ENCODE data around the gene FSTL4. TPM values are rescaled to one million over a fixed set of nuclear protein-coding genes. Genes with fewer than 3 reads are reported as not detected.

Gene FSTL4
- polyA plus RNA-seq, 4 donors, result 0.78 to 1.2 (median 0.99) TPM

- no peak for DNase-seq (ENCODE audit: low read depth in 4 of 4, low spot score in 2 of 4)
Observed at GRCh38 chr5:133439859-133440258, 172.5 kb downstream of the FSTL4 start.

DNA sequence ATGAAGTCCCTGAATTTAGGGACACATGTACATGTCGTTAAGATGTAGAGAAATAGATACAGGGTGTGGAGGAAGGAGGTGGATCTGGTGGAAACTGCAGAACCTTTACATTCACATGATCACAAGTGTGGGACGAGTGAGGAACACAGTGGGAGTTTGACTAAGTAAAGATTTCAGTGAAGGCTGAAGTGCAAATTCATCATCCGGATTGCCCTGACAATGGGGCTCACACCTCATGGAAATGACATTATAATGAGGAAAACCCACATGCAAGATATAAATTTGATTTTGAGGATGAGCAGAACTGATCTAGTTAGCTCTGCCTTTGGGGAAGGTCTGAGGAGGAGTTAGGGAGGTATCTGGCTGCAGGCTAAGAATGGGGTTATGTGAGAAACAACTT is 173.9 kb downstream of the FSTL4 start:
- no peak for DNase-seq (ENCODE audit: low read depth in 4 of 4, low spot score in 2 of 4)

DNA sequence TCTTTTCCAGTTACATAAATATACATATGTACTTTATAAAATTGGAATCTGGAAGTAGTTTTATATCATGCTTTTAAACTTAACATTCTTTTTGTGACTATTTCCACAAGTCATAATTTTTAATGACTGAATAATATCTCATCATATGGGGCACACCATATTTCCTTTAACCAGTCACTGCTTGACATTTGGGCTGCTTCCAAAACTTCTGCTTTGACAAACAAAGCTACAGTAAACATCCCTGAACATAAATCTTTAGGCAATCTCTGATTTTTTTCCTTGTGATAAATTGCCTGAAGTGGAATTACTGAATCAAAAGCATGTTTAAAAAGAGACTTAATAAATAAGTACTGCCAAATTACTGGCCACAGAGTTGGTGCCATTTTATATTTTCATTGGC is 178.0 kb downstream of the FSTL4 start:
- no peak for DNase-seq (ENCODE audit: low read depth in 4 of 4, low spot score in 2 of 4)

DNA sequence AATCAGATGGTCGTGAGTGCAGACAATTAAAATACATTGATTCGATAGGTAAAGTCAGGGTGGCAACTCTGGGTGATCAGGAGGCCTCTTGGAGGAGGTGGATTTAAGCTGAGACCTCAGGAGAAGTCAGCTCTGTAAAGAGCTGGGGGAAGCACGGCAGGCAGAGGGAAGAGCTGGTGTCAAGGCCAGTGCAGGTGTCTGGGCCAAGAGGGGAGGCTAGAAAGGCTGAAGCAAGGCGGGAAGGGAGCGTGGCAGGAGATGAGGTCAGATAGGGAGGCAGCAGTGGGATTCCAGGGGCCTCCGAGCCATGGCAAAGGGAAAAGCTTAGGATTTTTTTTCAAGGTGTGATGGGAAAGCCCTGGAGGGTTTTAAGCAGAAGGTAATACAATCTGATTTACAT is 178.7 kb downstream of the FSTL4 start:
- DNase-seq (ENCODE audit: low read depth in 4 of 4, low spot score in 2 of 4), result no peak

DNA sequence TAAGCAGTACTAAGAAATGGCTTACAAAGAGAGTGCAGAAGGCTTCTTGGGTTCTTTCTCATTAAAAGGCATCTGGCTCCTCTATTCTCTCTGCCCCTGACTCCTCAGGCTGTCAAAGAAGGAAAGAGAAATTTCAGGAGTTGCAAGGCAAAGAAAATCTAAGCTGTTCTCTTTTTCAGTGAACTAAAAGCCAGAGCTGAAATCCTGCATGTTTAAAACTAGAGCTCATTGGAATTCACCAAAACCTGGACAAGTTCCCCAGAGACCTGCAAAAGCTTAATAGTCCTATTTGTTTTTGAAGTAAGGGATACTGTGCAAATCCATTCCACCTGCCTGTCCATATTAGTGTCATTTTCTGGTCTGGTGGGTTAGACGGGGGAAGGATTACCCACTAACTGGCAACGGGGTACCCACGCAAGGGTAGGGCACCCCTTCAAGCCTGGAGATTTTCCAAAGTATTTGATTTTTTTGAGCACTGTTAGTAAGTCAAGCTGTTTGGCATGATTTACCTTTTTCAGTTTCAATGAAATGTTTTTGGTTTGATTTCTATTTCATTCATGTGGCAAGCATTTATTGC is 179.3 kb downstream of the FSTL4 start:
- DNase-seq (ENCODE audit: low read depth in 4 of 4, low spot score in 2 of 4), result no peak

GRCh38 chr5:133431326-133431865 is 180.9 kb downstream of the FSTL4 start:
- no peak for DNase-seq (ENCODE audit: low read depth in 4 of 4, low spot score in 2 of 4)

DNA sequence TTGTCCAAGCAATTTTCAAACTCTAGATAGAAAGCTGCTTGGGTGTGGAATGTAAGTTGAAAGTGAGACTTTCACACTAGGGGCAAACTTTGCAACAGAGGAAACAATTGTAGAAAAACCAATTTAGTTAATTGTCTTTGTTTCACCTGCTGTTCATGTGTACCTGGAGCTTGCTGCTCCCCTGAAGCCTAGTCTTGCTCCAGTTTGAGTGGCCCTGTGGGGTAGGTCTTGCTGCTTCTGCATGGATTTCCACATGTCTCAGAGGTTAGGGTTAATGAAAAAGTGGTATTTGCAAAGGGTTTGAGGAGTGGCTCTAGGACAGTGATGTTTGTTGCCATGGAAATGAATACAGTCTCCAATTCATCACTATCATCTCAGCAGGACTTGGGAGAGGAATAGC is 182.2 kb downstream of the FSTL4 start:
- DNase-seq (ENCODE audit: low read depth in 4 of 4, low spot score in 2 of 4), result no peak

DNA sequence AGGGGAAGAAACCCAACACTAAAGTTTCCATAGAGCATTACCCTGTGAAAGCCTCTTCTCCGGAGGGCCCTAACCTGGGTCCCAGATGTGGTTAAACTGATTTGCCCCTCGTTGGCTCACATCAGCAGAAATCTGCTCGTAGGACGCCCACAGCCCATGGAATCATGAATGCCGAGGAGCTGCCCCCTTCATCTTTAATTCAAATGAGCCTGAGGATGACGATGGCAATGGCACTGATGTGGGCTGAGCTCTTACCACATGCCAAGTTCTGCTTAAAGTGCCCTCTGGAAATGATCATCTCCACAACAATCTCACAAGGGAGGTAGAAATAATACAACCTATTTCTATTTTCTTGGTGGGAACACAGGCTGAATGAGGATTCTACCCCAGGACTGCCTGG is 183.3 kb downstream of the FSTL4 start:
- DNase-seq (ENCODE audit: low read depth in 4 of 4, low spot score in 2 of 4), result no peak

DNA sequence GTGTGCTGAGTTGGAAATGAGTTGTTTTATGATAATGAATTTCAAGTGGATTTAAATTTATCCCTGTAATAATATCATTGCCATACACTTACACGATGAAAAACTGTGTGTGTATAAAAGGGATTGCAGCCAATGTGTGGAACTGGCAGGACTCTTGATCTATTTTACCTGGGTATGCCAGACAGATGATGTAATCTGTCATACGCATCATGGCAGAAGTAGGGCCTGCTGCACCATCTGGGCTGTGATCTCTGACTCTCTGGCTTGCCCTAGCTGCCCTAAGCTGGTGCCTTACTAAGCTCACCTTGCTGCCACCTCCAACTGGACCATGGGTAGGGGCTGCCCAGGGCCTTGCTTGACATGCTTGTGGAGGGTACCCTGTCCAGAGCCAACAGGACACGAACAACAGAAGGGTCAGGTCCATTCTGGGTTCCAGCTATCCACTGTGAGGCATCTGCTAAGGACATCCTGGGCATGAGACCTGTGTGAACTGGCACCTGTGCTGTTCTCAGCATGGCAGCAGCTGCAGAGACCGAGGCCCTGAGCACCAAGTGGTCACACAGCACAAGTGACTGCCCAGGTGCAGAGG is 184.2 kb downstream of the FSTL4 start:
- DNase-seq (ENCODE audit: low read depth in 4 of 4, low spot score in 2 of 4), result no peak

- DNase-seq (ENCODE audit: low read depth in 4 of 4, low spot score in 2 of 4), result no peak
Observed at GRCh38 chr5:133427121-133427777, 185.1 kb downstream of the FSTL4 start.

DNA sequence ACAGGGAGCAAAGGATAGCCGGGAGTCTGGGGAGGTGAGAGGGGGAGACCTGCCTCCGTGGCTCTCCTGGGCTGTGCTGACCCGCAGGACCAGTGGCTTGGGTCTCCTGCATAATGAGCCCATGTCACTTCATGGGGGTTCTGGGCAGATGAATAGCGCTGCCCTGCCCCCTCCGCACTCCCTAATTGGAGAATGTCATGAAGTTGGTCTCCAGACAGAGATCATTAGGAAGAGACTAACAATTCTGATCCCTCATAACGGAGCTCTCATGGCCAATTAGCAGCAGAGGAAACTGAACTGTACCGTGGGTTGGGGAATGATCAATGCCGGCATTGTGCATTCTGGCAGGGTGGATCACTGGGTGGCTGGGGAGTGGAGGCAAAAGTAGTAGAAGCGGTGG is 186.1 kb downstream of the FSTL4 start:
- DNase-seq (ENCODE audit: low read depth in 4 of 4, low spot score in 2 of 4), result no peak

DNA sequence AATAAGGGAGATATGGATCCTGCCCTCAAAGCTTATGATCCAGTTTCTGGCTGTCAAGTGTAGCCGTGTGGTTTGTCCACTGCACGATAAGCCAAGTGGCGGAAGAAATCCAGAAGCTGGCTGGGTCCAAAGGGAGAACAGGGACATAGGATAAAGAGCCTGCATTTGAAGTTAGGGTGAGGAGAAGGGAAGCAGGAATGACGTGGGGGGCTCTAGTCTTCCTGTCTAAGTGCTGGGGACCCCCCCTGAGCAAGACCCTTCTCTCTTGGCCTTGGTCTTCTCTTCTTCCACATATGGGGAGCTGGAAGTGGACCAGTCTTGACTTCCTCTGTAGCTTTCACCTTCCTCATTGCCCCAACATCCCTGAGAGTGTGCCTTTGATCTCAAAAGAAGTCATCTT is 186.6 kb downstream of the FSTL4 start:
- no peak for DNase-seq (ENCODE audit: low read depth in 4 of 4, low spot score in 2 of 4)

- DNase-seq (ENCODE audit: low read depth in 4 of 4, low spot score in 2 of 4), result no peak
Observed at GRCh38 chr5:133425222-133425621, 187.1 kb downstream of the FSTL4 start.

DNA sequence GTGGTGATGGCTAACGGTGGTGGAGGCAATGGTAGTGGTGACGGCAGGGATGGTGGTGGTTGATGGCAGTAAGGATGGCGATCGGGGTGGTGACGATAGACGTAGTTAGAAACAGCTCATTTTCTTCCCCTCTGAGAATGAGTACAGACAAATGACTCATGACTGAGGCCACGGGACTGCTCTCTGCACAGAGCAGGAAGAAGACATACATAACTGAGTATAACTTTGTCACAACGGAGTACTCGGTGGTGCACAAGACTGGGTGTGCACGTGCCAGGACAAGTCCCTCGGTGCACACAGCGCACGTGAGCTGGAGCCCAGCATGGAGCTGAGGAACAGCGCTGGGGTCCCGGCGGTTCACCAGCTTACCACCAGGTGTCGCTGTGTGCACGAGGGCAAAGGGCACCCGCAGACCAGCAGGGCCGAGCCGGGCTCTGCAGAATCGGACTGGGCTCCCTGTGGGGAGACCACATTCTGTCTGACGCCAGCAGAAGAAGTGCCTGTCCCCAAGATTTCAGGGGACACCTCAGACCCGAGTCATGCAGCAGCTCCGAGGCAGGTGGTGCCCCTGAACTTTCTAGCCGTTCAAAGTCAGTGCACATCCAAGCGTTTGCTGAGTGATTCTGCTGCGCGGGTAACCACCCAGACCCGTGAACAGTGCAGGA is 188.6 kb downstream of the FSTL4 start:
- DNase-seq (ENCODE audit: low read depth in 4 of 4, low spot score in 2 of 4), result peak in 2 of 4 donors; percentile 23 to 32

DNA sequence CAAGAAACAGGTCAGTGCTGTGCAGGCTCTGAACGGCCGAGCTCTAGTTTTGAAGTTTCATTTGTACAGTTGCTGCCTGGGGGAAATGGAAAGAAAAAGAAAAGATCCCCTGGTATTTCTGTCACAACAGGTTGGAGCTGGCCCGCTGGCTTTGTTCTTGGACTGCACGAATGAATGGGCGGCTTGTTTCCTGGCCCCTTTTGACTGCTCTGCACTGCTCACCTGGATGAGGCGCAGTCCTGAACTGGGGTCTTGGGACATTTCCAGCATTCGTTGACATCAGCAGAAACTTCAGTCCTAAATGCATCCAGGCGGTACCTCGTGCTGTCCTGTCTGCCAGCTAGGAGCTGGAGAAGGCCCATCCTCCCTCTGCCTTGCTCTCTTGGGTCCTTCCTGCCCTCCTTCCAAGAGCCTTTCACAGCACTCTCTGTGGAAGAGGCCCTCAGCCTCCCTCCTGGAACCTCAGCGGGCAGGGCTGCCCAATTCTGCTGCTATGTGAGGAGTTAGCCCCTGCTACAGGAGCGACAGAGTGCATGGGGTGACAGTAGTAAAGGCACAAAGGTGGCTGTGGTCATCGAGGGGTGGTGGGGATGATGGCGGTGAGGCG is 189.2 kb downstream of the FSTL4 start:
- DNase-seq (ENCODE audit: low read depth in 4 of 4, low spot score in 2 of 4), result no peak

- no peak for DNase-seq (ENCODE audit: low read depth in 4 of 4, low spot score in 2 of 4)
Observed at GRCh38 chr5:133421806-133422205, 190.5 kb downstream of the FSTL4 start.

DNA sequence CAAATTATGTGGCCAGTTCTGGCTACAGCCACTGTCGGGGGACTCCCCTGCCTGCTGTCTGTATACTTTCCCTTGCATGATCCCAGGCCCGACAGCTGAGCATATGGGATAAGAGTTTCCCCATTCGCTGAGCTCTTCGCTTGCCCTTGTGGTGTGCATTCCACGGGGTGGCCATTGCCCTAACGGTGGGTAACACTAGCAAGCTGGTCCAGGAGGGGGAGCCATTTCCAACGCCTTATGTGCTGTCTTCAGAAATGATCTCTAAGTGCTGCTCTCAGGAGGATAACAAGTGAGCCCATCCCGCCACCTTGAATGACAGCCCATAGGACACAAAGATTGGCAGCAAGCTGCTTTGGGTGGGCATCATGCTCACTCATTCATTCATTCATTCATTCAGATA is 190.9 kb downstream of the FSTL4 start:
- DNase-seq (ENCODE audit: low read depth in 4 of 4, low spot score in 2 of 4), result no peak

GRCh38 chr5:133420440-133421301 is 191.7 kb downstream of the FSTL4 start:
- DNase-seq (ENCODE audit: low read depth in 4 of 4, low spot score in 2 of 4), result no peak

- DNase-seq (ENCODE audit: low read depth in 4 of 4, low spot score in 2 of 4), result no peak
Observed at GRCh38 chr5:133415906-133416305, 196.4 kb downstream of the FSTL4 start.

- no peak for DNase-seq (ENCODE audit: low read depth in 4 of 4, low spot score in 2 of 4)
Observed at GRCh38 chr5:133415506-133415905, 196.8 kb downstream of the FSTL4 start.

Data from left renal cortex interstitium (tissue), 4 donors.